HepG2 (cell line): ENCODE data around the gene TSPYL6. TPM values are rescaled to one million over a fixed set of nuclear protein-coding genes. Genes with fewer than 3 reads are reported as not detected.

Experiments
- ATF2 ChIP-seq: sonication (generic); formaldehyde crosslinking; IDR thresholded peaks from 2 replicates; pipeline ENCODE4 v1.4.0; 2020; ENCODE audit warnings: missing genetic modification reagents
- BCL6 ChIP-seq: IDR thresholded peaks from 2 replicates; pipeline ENCODE4 v1.6.1; 2016; ENCODE audit warnings: missing genetic modification reagents, missing compliant biosample characterization
- CAMTA2 ChIP-seq: sonication (generic); formaldehyde crosslinking; IDR thresholded peaks from 2 replicates; pipeline ENCODE4 v1.4.0; 2020; ENCODE audit warnings: mild to moderate bottlenecking, missing genetic modification reagents, borderline replicate concordance
- CBFB ChIP-seq: sonication (generic); formaldehyde crosslinking; IDR thresholded peaks from 2 replicates; pipeline ENCODE4 v1.4.0; 2020; ENCODE audit warnings: missing genetic modification reagents
- CREB1 ChIP-seq, 2 experiments: fragments of 450-650 bp in 1 of 2; IDR thresholded peaks; 2 replicates each; pipeline ENCODE4 v1.6.1; 2016 to 2017; ENCODE audit warnings: control low read depth in 1 of 2, mild to moderate bottlenecking in 1 of 2, missing compliant biosample characterization in 1 of 2, missing genetic modification characterization in 1 of 2
- CREM ChIP-seq, 2 experiments: sonication (generic) in 1 of 2; formaldehyde crosslinking in 1 of 2; IDR thresholded peaks; 2 replicates each; pipeline versions ENCODE4 v1.4.0 to v1.6.1; 2016 to 2020; ENCODE audit warnings: antibody characterized with exemption in 1 of 2, mild to moderate bottlenecking in 1 of 2, missing genetic modification reagents in 1 of 2
- EP300 ChIP-seq, 3 experiments: sonication (generic) in 1 of 3; formaldehyde crosslinking in 1 of 3; IDR thresholded peaks; 2 replicates each; pipeline versions ENCODE4 v1.5.1 to v1.6.1; 2011 to 2020; ENCODE audit warnings: low read depth in 2 of 3, low read length in 2 of 3, borderline replicate concordance in 1 of 3, improper control_type of control experiment in 1 of 3, mild to moderate bottlenecking in 1 of 3, missing genetic modification reagents in 1 of 3, moderate library complexity in 1 of 3
- FOXA3 ChIP-seq: IDR thresholded peaks from 2 replicates; pipeline ENCODE4 v1.6.1; 2016; ENCODE audit warnings: missing genetic modification reagents, missing compliant biosample characterization
- GATAD2A ChIP-seq: IDR thresholded peaks from 2 replicates; pipeline ENCODE4 v1.6.1; 2016
- GTF3A ChIP-seq: sonication (generic); formaldehyde crosslinking; conservative IDR thresholded peaks from 2 replicates; pipeline ENCODE4 v1.4.0; 2020; ENCODE audit warnings: mild to moderate bottlenecking, missing genetic modification reagents
- IRF2 ChIP-seq: IDR thresholded peaks from 2 replicates; pipeline ENCODE4 v1.6.1; 2018; ENCODE audit warnings: missing genetic modification reagents, missing compliant biosample characterization
- KAT8 ChIP-seq: IDR thresholded peaks from 2 replicates; pipeline ENCODE4 v1.6.1; 2016; ENCODE audit warnings: missing genetic modification reagents, missing compliant biosample characterization
- MIXL1 ChIP-seq: IDR thresholded peaks from 2 replicates; pipeline ENCODE4 v1.6.1; 2016
- MYNN ChIP-seq: sonication (generic); formaldehyde crosslinking; IDR thresholded peaks from 2 replicates; pipeline ENCODE4 v1.4.0; 2020; ENCODE audit warnings: mild to moderate bottlenecking, low read depth, missing genetic modification reagents
- NFIC ChIP-seq: IDR thresholded peaks from 2 replicates; pipeline ENCODE4 v1.6.1; 2012; ENCODE audit warnings: mild to moderate bottlenecking, low read length, inconsistent platforms
- ONECUT2 ChIP-seq: sonication (generic); formaldehyde crosslinking; IDR thresholded peaks from 2 replicates; pipeline ENCODE4 v1.4.0; 2020; ENCODE audit warnings: missing genetic modification reagents
- PPARG ChIP-seq: conservative IDR thresholded peaks from 2 replicates; pipeline ENCODE4 v1.6.1; 2016; ENCODE audit warnings: missing biosample characterization, missing genetic modification reagents
- PREB ChIP-seq: sonication (generic); formaldehyde crosslinking; IDR thresholded peaks from 2 replicates; pipeline ENCODE4 v1.4.0; 2020; ENCODE audit warnings: missing genetic modification reagents
- SMARCE1 ChIP-seq: fragments of 450-650 bp; IDR thresholded peaks from 2 replicates; pipeline ENCODE4 v1.6.1; 2017; ENCODE audit warnings: borderline replicate concordance
- SMYD3 ChIP-seq: sonication (generic); formaldehyde crosslinking; IDR thresholded peaks from 2 replicates; pipeline ENCODE4 v1.8.1; 2023; ENCODE audit warnings: mild to moderate bottlenecking, missing genetic modification reagents
- SNRNP70 ChIP-seq: fragments of 200-400 bp; formaldehyde crosslinking; IDR thresholded peaks from 2 replicates; pipeline ENCODE4 v1.6.1; 2017; ENCODE audit warnings: mild to moderate bottlenecking, low read depth, low read length, moderate library complexity
- SOX5 ChIP-seq: IDR thresholded peaks from 2 replicates; pipeline ENCODE4 v1.6.1; 2016; ENCODE audit warnings: borderline replicate concordance
- SOX6 ChIP-seq, 2 experiments: fragments of 450-650 bp in 1 of 2; sonication (generic) in 1 of 2; formaldehyde crosslinking in 1 of 2; IDR thresholded peaks; 2 replicates each; pipeline versions ENCODE4 v1.4.0 to v1.6.1; 2017 to 2020; ENCODE audit warnings: antibody characterized with exemption in 1 of 2, mild to moderate bottlenecking in 1 of 2, missing genetic modification reagents in 1 of 2
- TCF12 ChIP-seq, 2 experiments: fragments of 450-650 bp in 1 of 2; sonication (generic) in 1 of 2; formaldehyde crosslinking in 1 of 2; IDR thresholded peaks; 2 replicates each; pipeline versions ENCODE4 v1.6.1 to v1.8.0; 2017 to 2022; ENCODE audit warnings: antibody characterized with exemption in 1 of 2, mild to moderate bottlenecking in 1 of 2, missing genetic modification reagents in 1 of 2, moderate library complexity in 1 of 2
- ZNF362 ChIP-seq: sonication (generic); formaldehyde crosslinking; IDR thresholded peaks from 2 replicates; pipeline ENCODE4 v1.4.0; 2020; ENCODE audit warnings: missing genetic modification reagents, mild to moderate bottlenecking, borderline replicate concordance
- ZNF382 ChIP-seq: sonication (generic); formaldehyde crosslinking; IDR thresholded peaks from 2 replicates; pipeline ENCODE4 v1.5.0; 2020; ENCODE audit warnings: missing genetic modification reagents, mild to moderate bottlenecking, borderline replicate concordance
- ZNF451 ChIP-seq: sonication (generic); formaldehyde crosslinking; IDR thresholded peaks from 2 replicates; pipeline ENCODE4 v1.5.0; 2020; ENCODE audit warnings: mild to moderate bottlenecking, missing genetic modification reagents
- ZNF589 ChIP-seq: sonication (generic); formaldehyde crosslinking; conservative IDR thresholded peaks from 2 replicates; pipeline ENCODE4 v1.8.0; 2022; ENCODE audit warnings: mild to moderate bottlenecking, moderate library complexity, missing genetic modification reagents
- ZNF616 ChIP-seq: sonication (generic); formaldehyde crosslinking; IDR thresholded peaks from 2 replicates; pipeline ENCODE4 v1.5.0; 2020; ENCODE audit warnings: low read depth, mild to moderate bottlenecking, missing genetic modification reagents
- polyA plus RNA-seq, 8 experiments: library from polyadenylated mRNA; depleted of rRNA in 3 of 8; stranded (reverse) in 7 of 8; unstranded in 1 of 8; fragments of >200 nt; fragmentation: Illumina TruSeq in 4 of 8; extraction: Trizol in 4 of 8; gene quantifications; 2 replicates each; pipeline versions ENCODE4 v1.2.1 to v1.2.3, GENCODE V29; 2011 to 2016; ENCODE audit warnings: low read depth in 4 of 8, missing spikeins in 1 of 8, mixed read lengths in 1 of 8; ENCODE audit not compliant: insufficient read depth in 1 of 8
- total RNA-seq, 5 experiments: library from RNA; depleted of rRNA; stranded (reverse); fragments of >200 nt; fragmentation: Illumina TruSeq; extraction: Trizol; gene quantifications; 2 replicates each; pipeline ENCODE4 v1.2.3, GENCODE V29; 2016; ENCODE audit warnings: low read depth in 1 of 5

Gene TSPYL6
- total and polyA plus RNA-seq, 2 of the 13 experiments (the other 11 are each of a cell fraction or from before 2014, with no cell fraction given), result 0.03 TPM; not detected in 1

GRCh38 chr2:54261537-54261936 is 5.5 kb upstream of the TSPYL6 start (continued):
- TF ChIP-seq CREB1 (IDR thresholded peaks at IDR 0.05) (no peak), CREB1 (CRISPR knock-in tag; IDR thresholded peaks at IDR 0.05) (0 out of 2 replicates have a peak, but pooled peaks have one; percentile 10), PREB (CRISPR knock-in tag) (no peak), ZNF362 (CRISPR knock-in tag) (no peak), SOX5 (CRISPR knock-in tag) (peak; percentile 77; the same call in 1 of the 2 replicates), ATF2 (CRISPR knock-in tag) (no peak), ZNF451 (CRISPR knock-in tag) (no peak), KAT8 (CRISPR knock-in tag) (0 out of 2 replicates have a peak, but pooled peaks have one; percentile 33), PPARG (CRISPR knock-in tag) (peak; percentile 48; the same call in 1 of the 2 replicates), ONECUT2 (CRISPR knock-in tag) (no peak), CREM (IDR thresholded peaks at IDR 0.05) (peak; percentile 60; the same call in 1 of the 2 replicates), CREM (CRISPR knock-in tag; IDR thresholded peaks at IDR 0.05) (no peak), ZNF616 (CRISPR knock-in tag) (no peak), GTF3A (CRISPR knock-in tag) (no peak), FOXA3 (CRISPR knock-in tag) (peak; percentile 77; the same call in 1 of the 2 replicates), CBFB (CRISPR knock-in tag) (no peak), GATAD2A (CRISPR knock-in tag) (0 out of 2 replicates have a peak, but pooled peaks have one; percentile 11), BCL6 (peak; percentile 79), SOX6 (IDR thresholded peaks at IDR 0.05) (no peak), SOX6 (CRISPR knock-in tag; IDR thresholded peaks at IDR 0.05) (peak; percentile 47; the same call in 1 of the 2 replicates), MYNN (CRISPR knock-in tag) (no peak), CAMTA2 (CRISPR knock-in tag) (no peak), ZNF382 (CRISPR knock-in tag) (no peak), ZNF589 (no peak), SMARCE1 (no peak), SMYD3 (CRISPR knock-in tag) (no peak), TCF12 (IDR thresholded peaks at IDR 0.05) (no peak), TCF12 (CRISPR knock-in tag; IDR thresholded peaks at IDR 0.05) (no peak), SNRNP70 (no peak), IRF2 (CRISPR knock-in tag) (peak; percentile 19; the same call in 1 of the 2 replicates), NFIC (peak; percentile 76; the same call in 1 of the 2 replicates), MIXL1 (CRISPR knock-in tag) (no peak), EP300 (IDR thresholded peaks at IDR 0.05; ENCODE audit: low read depth in 2 of 2, low read length in 2 of 2) (peak in 1 of 2 experiments; percentile 73; a peak in 1 of 4 replicates), EP300 (CRISPR knock-in tag; IDR thresholded peaks at IDR 0.05; ENCODE audit: borderline replicate concordance) (no peak; the same call in 1 of the 2 replicates)
